GM20000 (cell line): Measurements from ENCODE around the gene LCNL1.

Experiments used
- DNase-seq: peaks from one replicate; pipeline ENCODE4 v3.0.0; 2012; ENCODE audit warnings: low spot score
- TF ChIP-seq, protein P1 (sequence below): IDR thresholded peaks from 2 replicates; pipeline ENCODE4 v1.5.1; 2012; ENCODE audit warnings: mild to moderate bottlenecking, control low read depth; ENCODE audit errors: extremely low read depth, missing control alignments

LCNL1 gene

DNA sequence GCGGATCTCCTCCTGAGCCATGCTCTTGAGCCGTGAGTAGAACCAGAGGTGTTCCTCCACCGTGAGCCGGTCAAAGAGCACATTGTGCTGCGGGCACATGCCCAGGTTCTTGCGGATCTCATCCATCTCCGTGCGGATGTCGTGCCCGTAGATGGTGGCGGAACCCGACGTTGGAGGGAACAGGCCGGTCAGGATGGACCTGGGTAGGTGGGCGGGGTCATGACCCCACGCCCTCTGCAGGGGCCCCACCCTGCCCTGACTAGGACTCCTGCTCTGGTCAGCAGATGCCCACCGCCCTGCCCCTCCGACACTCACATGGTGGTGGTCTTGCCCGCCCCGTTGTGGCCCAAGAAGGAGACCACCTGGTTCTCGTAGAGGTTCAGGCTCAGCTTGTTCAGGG, 33.2 kb downstream of the LCNL1 start:
- TF ChIP-seq, protein P1, sequence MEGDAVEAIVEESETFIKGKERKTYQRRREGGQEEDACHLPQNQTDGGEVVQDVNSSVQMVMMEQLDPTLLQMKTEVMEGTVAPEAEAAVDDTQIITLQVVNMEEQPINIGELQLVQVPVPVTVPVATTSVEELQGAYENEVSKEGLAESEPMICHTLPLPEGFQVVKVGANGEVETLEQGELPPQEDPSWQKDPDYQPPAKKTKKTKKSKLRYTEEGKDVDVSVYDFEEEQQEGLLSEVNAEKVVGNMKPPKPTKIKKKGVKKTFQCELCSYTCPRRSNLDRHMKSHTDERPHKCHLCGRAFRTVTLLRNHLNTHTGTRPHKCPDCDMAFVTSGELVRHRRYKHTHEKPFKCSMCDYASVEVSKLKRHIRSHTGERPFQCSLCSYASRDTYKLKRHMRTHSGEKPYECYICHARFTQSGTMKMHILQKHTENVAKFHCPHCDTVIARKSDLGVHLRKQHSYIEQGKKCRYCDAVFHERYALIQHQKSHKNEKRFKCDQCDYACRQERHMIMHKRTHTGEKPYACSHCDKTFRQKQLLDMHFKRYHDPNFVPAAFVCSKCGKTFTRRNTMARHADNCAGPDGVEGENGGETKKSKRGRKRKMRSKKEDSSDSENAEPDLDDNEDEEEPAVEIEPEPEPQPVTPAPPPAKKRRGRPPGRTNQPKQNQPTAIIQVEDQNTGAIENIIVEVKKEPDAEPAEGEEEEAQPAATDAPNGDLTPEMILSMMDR = no peak
- no peak for DNase-seq

DNA sequence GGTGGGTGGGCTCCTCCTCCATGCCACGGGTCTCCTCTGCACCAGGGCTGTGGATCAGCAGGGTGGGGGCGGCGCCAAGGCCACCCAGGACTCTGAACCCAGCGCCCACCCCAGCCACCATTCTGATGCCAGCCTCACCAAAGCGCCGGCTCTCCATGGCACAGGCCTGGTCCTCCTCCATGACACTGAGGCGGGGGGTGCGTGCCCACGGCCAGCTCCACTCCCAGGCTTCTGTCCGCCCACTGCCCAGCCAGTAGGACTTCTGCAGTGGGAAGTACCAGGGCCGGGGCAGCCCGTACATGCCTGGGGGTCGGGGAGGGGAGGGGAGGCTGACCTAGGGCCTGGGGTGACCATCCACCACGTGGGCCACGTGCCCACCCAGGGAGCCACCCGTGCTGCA, 33.6 kb downstream of the LCNL1 start:
- no peak for DNase-seq
- TF ChIP-seq, protein P1 = no peak

DNA sequence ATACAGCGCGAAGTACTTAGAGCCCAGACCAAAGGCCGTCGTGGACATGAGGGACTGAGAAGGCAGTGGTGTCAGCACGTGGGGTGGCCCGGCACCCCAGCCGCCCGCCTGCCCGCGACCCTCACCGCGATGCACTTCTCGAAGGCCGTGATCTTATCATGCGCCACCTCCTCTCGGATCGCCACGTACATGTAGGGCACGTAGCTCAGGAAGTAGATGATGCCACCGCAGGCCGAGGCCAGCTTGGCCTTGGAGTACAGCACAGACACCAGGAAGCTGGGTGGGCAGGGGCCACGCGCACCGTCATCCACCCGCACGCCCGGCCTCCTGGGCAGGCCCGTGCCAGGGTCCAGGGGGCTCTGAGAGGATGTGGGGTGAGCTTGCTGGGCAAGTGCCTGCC, 34.3 kb downstream of the LCNL1 start:
- no peak for DNase-seq
- TF ChIP-seq, protein P1 = no peak

DNA sequence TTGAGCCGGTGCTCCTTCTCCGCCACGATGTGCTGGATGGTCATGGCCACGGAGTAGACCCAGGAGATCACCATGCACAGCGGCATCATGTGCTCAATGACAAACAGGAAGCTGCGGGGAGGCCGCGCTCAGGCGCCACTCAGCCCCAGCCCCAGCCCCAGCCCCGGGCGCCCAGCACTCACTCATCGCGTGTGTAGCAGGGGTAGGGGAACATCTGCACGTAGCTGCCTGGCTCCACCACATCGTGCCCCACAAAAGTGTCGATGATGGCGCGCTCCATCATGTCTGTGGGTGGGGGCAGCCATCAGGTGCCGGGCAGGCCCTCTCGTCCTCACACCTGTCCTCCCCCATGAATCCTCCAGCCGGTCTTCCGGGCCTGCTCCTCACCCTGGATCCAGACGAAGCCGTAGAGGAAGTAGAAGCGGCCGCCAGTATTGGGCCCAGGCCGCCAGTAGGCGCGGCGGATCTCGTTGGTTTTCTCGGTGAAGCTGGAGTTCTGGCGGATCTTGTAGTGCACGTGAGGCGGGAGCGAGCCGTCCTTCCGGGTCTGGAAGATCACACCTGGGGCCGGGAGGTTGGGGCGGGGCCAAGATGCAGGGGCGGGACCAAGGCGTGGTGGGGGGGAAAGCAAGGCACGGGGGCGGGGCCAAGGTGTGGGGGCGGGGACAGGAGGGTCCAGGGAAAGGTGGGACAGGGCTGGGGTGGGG, 35.2 kb downstream of the LCNL1 start:
- DNase-seq = no peak
- TF ChIP-seq, protein P1 = no peak

DNA sequence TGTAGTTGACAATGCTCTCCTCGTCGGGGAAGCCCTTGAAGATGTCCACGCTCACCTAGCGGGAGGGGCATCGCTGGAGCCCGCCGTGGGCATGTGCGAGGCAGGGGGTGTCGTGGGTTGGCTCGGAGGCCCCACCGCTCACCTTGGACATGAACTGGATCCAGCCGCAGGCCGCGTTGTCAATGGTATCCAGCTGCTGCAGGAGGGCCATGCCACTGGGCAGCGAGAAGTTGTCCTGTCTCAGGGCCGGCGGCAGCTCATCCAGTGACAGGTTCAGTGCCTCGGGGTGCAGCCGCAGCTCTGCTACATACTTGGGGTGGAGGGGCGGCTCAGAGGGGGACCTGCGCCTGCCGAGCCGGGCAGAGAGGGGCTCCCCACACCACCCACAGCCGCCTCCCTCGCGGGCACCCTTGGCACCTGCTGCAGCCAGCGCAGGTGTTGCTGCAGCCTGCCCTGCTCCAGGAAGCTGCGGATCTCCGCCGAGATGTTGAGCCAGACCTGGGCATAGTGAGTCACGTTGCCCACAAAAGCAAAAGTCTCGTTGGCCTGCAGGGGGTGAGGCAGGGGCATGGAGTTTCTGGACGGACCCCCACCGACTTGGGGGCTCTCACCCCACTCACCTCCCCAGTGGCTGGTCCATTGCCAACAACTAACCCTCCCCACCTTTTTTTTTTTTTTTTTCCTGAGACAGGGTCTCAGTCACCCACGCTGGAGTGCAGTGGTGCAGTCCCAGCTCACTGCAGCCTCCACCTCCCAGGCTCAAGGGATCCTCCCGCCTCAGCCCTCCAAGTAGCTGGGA, 36.2 kb downstream of the LCNL1 start:
- TF ChIP-seq, protein P1 = no peak
- DNase-seq = no peak

DNA sequence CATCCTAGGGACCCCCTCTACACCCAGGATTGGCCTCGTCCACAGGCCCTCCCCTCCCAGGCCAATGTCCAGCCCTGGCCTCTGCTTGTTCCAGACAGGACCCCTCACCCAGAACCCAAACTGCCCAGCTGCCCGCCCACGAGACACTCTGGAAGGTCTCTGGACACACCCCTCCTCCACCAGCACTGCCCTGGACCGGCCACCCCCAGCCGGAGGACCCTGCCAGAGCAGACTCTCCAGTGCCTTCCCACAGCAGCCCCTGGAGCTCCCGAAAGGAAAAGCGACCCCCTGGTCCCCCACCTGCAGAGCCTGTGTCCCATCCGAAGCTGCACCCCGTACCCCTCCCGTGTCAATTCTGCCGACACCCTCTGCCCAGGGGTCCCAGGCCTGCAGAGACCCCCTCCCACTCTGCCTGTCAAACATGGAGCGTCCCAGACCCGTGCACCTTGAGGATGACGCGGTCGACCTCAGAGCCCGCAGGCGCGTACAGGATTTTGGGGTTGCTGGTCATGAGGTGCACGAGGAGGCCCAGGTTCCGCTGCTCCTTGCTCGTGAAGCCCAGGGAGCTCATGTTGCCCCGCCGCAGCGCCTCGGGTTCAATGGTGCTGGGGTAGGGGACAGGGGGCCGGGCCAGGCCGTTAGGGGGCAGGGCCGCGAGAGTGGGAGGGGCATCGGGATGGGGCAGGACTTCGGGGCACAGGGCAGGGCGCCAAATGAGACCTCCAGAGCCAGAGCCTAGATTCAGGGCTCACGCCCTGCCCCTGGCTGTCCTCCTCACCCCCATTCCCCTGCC, 37.3 kb downstream of the LCNL1 start:
- TF ChIP-seq, protein P1 = no peak
- no peak for DNase-seq
